WERI-Rb-1 (cell line): ENCODE measurements around the gene SLCO4A1.

Experiments used
- DNase-seq: peaks from one replicate; pipeline ENCODE4 v3.0.0-alpha.2; 2020
- H3K27ac ChIP-seq: fragments of 250-450 bp; sonication (Bioruptor Pico); 2 replicates; pipeline ENCODE4 v1.5.1; 2020; ENCODE audit warnings: mild to moderate bottlenecking, moderate library complexity
- H3K27me3 ChIP-seq: fragments of 250-450 bp; sonication (Bioruptor Pico); 2 replicates; pipeline ENCODE4 v1.5.1; 2021; ENCODE audit warnings: mild to moderate bottlenecking, low read depth, moderate library complexity; ENCODE audit not compliant: insufficient read depth, severe bottlenecking
- H3K36me3 ChIP-seq: fragments of 250-450 bp; sonication (Bioruptor Pico); 2 replicates; pipeline ENCODE4 v1.5.1; 2020; ENCODE audit warnings: mild to moderate bottlenecking, moderate library complexity
- H3K4me3 ChIP-seq: 2 replicates; pipeline ENCODE4 v1.5.1; 2011; ENCODE audit warnings: low read depth, mild to moderate bottlenecking, control low read depth, low read length
- H3K9me3 ChIP-seq: fragments of 250-450 bp; sonication (Bioruptor Pico); 2 replicates; pipeline ENCODE4 v1.5.1; 2021; ENCODE audit warnings: mild to moderate bottlenecking, moderate library complexity; ENCODE audit not compliant: severe bottlenecking
- TF ChIP-seq, protein P1 (sequence below): IDR thresholded peaks from 2 replicates; pipeline ENCODE4 v1.5.1; 2011; ENCODE audit warnings: low read depth, mild to moderate bottlenecking, control low read depth, inconsistent platforms, low read length

SLCO4A1 gene

DNA sequence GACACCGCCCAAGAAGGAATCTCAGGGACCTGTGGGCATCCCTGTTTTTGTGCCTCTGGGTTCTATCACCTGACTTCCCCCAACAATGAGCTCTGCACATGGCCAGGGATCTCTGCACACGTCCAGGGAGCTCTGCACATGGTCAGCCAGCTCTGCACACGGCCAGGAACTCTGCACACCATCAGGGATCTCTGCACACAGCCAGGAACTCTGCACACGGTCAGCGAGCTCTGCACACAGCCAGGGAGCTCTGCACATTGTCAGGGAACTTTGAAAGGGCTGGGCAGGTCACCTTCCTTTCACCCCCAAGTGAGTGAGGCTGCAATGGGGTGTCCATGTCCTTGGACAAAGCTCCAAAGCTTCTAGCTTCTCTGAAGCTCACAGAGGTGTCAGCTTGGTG lies 5.2 kb upstream of the SLCO4A1 start:
- Histone ChIP-seq H3K36me3 (no peaks in the 10 kb centered on the region), H3K27ac (peak overlapping the region; percentile 72), H3K4me3 (no peak overlapping the region), H3K9me3 (no peaks in the 10 kb centered on the region), H3K27me3 (no peaks in the 10 kb centered on the region)
- TF ChIP-seq, protein P1, sequence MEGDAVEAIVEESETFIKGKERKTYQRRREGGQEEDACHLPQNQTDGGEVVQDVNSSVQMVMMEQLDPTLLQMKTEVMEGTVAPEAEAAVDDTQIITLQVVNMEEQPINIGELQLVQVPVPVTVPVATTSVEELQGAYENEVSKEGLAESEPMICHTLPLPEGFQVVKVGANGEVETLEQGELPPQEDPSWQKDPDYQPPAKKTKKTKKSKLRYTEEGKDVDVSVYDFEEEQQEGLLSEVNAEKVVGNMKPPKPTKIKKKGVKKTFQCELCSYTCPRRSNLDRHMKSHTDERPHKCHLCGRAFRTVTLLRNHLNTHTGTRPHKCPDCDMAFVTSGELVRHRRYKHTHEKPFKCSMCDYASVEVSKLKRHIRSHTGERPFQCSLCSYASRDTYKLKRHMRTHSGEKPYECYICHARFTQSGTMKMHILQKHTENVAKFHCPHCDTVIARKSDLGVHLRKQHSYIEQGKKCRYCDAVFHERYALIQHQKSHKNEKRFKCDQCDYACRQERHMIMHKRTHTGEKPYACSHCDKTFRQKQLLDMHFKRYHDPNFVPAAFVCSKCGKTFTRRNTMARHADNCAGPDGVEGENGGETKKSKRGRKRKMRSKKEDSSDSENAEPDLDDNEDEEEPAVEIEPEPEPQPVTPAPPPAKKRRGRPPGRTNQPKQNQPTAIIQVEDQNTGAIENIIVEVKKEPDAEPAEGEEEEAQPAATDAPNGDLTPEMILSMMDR: no peak
- DNase-seq: no peak

DNA sequence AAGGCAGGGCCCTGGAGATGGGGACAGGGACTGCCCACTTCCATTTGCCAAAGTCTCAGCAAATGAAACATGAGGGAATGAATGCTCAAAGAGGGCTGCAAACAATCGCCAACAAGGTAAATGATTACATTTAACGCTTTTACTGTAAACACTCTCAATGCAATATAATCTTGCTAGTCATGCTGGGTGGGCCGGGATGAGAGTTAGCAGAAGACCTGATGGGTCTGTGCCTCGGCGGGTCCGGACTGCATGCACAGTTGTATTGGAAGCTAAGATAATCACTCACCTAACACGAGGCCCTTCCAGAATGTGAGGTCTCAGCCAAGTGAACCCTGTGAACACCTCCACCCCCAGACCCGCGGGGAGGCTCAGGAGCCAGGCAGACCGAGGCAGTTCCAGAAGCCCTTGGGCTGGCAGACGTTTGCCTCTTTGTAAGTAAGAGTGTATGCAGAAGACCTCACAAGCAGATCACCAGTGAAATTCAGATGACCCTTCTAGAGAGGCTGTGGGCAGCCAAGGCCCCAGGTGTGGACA lies 4.7 kb upstream of the SLCO4A1 start:
- no peak overlapping the region for H3K27ac ChIP-seq
- TF ChIP-seq, protein P1: no peak
- no peaks in the 10 kb centered on the region for H3K27me3 ChIP-seq
- no peaks in the 10 kb centered on the region for H3K36me3 ChIP-seq
- no peak overlapping the region for H3K4me3 ChIP-seq
- no peaks in the 10 kb centered on the region for H3K9me3 ChIP-seq
- no peak for DNase-seq

DNA sequence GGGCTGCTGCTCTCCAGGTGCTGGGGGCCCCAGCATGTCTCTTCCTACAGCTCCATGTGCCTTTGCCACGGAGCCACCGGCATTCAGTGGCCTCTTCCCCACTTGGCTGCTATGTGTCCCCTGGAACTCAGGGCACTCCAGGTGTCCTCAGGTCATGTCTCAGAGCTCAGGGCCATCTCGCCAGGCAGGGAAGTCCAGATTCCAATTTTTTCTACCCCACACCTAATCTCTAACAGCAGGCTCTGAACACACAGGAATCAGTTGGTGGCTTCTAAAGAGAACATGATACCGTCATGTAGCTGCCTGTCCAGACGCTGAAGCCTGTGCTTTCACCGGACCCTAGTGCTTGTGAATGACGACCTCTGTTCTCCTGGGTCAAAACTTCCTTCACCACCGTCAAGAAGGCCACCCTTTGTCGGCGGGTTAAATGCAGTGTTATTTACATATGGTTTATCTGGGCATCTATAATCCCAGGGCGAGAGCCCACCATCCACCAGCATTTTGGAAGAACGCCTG lies 4.2 kb upstream of the SLCO4A1 start:
- Histone ChIP-seq H3K4me3 (no peak overlapping the region), H3K27me3 (no peaks in the 10 kb centered on the region), H3K36me3 (peaks cover under 1% of the 10 kb centered on the region; the same call in 1 of the 2 replicates), H3K9me3 (no peaks in the 10 kb centered on the region), H3K27ac (peak overlapping the region; percentile 25)
- no peak for DNase-seq
- TF ChIP-seq, protein P1: no peak

DNA sequence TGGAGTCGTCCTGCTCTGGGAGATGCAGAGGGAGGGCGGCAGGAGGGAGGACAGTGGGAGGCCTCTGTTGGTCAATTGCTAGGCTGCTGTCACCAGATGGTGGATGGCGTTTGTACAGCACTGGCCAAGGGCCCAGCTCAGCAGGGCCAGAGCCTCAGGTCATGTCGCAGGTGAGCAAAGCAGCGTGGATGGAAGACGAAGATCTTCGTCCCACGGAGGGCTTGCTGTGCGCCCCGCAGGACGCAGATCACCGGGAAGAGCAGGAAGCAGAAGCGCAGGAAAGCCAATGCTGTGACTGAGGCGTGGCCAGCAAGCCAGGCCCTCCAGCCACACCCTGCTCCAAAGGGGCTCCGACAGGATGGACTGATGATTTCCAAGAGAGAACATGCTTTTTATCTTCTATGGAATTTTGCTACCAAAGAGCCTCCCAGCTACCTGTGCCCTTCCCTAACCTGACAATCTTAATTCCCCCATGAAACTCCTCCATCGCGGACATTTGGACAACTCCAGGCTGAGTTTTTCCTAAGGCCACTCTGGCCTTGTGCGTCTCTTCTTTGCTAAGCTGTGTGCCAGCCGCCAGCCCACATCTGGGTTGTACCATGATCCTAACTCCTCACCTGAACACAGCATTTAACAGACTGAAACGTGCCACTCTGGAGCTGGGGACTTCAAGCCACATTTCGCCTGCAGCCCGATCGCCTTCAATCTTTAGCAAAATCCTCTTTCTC lies 3.5 kb upstream of the SLCO4A1 start:
- no peak overlapping the region for H3K4me3 ChIP-seq
- H3K27me3 ChIP-seq: no peaks in the 10 kb centered on the region
- DNase-seq: peak; percentile 53

DNA sequence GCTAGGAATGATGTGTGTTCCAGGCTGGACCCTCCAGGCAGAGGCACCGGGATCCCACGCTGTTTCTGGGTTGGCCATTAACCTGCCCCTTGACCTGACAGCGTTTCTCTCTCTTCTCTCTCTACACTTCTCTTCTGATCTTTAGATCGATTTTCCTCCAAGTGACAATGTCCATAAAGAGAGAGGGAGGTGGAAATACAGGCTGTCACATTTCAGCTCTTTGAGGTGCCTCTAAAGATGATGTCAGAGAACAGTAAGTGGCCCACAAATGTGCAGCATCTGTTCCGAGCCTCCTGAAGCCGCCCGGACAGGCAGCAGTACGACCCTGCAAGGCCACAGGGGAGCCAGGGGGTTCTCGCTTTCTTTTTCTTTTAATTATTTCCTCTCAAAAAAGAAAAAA lies 2.5 kb upstream of the SLCO4A1 start:
- Histone ChIP-seq H3K27me3 (no peaks in the 10 kb centered on the region), H3K27ac (no peak overlapping the region)
- TF ChIP-seq, protein P1: no peak

More for the DNA sequence above, 3.5 kb upstream of the SLCO4A1 start:
- peaks cover 8% of the 10 kb centered on the region for H3K36me3 ChIP-seq
- H3K27ac ChIP-seq: peak overlapping the region; percentile 25
- TF ChIP-seq, protein P1: no peak
- H3K9me3 ChIP-seq: no peaks in the 10 kb centered on the region

More for the DNA sequence above, 2.5 kb upstream of the SLCO4A1 start:
- peaks cover 14% of the 10 kb centered on the region for H3K36me3 ChIP-seq
- DNase-seq: no peak
- no peak overlapping the region for H3K4me3 ChIP-seq
- no peaks in the 10 kb centered on the region for H3K9me3 ChIP-seq
